IMR-90 (cell line): Measurements from ENCODE around the gene PSD2.

Experiments
- CEBPB ChIP-seq: IDR thresholded peaks from 2 replicates; pipeline ENCODE4 v1.6.1; 2012; ENCODE audit warnings: low read depth, low read length, improper control_type of control experiment
- CTCF ChIP-seq: conservative IDR thresholded peaks from 2 replicates; pipeline ENCODE4 v1.5.1; 2012; ENCODE audit warnings: mild to moderate bottlenecking, low read depth, low read length, improper control_type of control experiment
- ELK1 ChIP-seq: fragments of 150-350 bp; IDR thresholded peaks from 2 replicates; pipeline ENCODE4 v1.6.1; 2016; ENCODE audit warnings: low read depth, mild to moderate bottlenecking, low read length, moderate library complexity, borderline replicate concordance
- MAZ ChIP-seq: IDR thresholded peaks from 2 replicates; pipeline ENCODE4 v1.6.1; 2012; ENCODE audit warnings: low read depth, mild to moderate bottlenecking, low read length, improper control_type of control experiment, moderate library complexity, borderline replicate concordance
- MXI1 ChIP-seq: IDR thresholded peaks from 2 replicates; pipeline ENCODE4 v1.6.1; 2012; ENCODE audit warnings: low read depth, mild to moderate bottlenecking, low read length, moderate library complexity, borderline replicate concordance
- POLR2A ChIP-seq: IDR thresholded peaks from 2 replicates; pipeline ENCODE4 v1.6.1; 2012; ENCODE audit warnings: mild to moderate bottlenecking, low read depth, low read length
- RAD21 ChIP-seq: IDR thresholded peaks from 2 replicates; pipeline ENCODE4 v1.6.1; 2012; ENCODE audit warnings: low read length, improper control_type of control experiment
- RCOR1 ChIP-seq: IDR thresholded peaks from 2 replicates; pipeline ENCODE4 v1.6.1; 2012; ENCODE audit warnings: mild to moderate bottlenecking, low read length, improper control_type of control experiment; ENCODE audit not compliant: insufficient replicate concordance
- SMC3 ChIP-seq: fragments of 150-350 bp; IDR thresholded peaks from 2 replicates; pipeline ENCODE4 v1.6.1; 2016; ENCODE audit warnings: low read depth, mild to moderate bottlenecking, antibody characterized with exemption, low read length, moderate library complexity

GRCh38 chr5:139877129-139877597 is 81.6 kb downstream of the PSD2 start:
- no peak for TF ChIP-seq SMC3
- no peak for TF ChIP-seq ELK1
- TF ChIP-seq CTCF = no peak
- TF ChIP-seq MAZ = no peak
- TF ChIP-seq CEBPB = no peak
- TF ChIP-seq POLR2A = no peak
- TF ChIP-seq MXI1 = no peak
- TF ChIP-seq RAD21 = no peak
- no peak for TF ChIP-seq RCOR1
